Brain pericyte (primary cell): ENCODE data around the gene ADAMTSL3.

Source experiments
- DNase-seq: peaks from one replicate; pipeline ENCODE4 v3.0.0-alpha.2; 2012; ENCODE audit warnings: low read depth, low spot score

The ADAMTSL3 gene

GRCh38 chr15:83869341-83869740 is 215.4 kb downstream of the ADAMTSL3 start:
- DNase-seq, result no peak

GRCh38 chr15:83871808-83872559 is 218.1 kb downstream of the ADAMTSL3 start:
- DNase-seq, result no peak

GRCh38 chr15:83873966-83874365 is 220.0 kb downstream of the ADAMTSL3 start:
- no peak for DNase-seq

- no peak for DNase-seq
Observed at GRCh38 chr15:83880529-83880928, 226.6 kb downstream of the ADAMTSL3 start.

GRCh38 chr15:83881156-83881555 is 227.2 kb downstream of the ADAMTSL3 start:
- DNase-seq, result no peak

- DNase-seq, result no peak
Observed at GRCh38 chr15:83886321-83886720, 232.4 kb downstream of the ADAMTSL3 start.

- no peak for DNase-seq
Observed at GRCh38 chr15:83887404-83887803, 233.5 kb downstream of the ADAMTSL3 start.

GRCh38 chr15:83887961-83888360 is 234.0 kb downstream of the ADAMTSL3 start:
- no peak for DNase-seq

GRCh38 chr15:83889995-83890394 is 236.1 kb downstream of the ADAMTSL3 start:
- DNase-seq, result no peak

GRCh38 chr15:83890587-83890986 is 236.7 kb downstream of the ADAMTSL3 start:
- DNase-seq, result no peak

- no peak for DNase-seq
Observed at GRCh38 chr15:83892498-83892897, 238.6 kb downstream of the ADAMTSL3 start.

- no peak for DNase-seq
Observed at GRCh38 chr15:83893308-83893707, 239.4 kb downstream of the ADAMTSL3 start.

- DNase-seq, result no peak
Observed at GRCh38 chr15:83897037-83897436, 243.1 kb downstream of the ADAMTSL3 start.

GRCh38 chr15:83898361-83898760 is 244.4 kb downstream of the ADAMTSL3 start:
- no peak for DNase-seq

- no peak for DNase-seq
Observed at GRCh38 chr15:83899670-83900069, 245.7 kb downstream of the ADAMTSL3 start.

- DNase-seq, result no peak
Observed at GRCh38 chr15:83904107-83905040, 250.5 kb downstream of the ADAMTSL3 start.

GRCh38 chr15:83905556-83906273 is 251.8 kb downstream of the ADAMTSL3 start:
- DNase-seq, result no peak

- no peak for DNase-seq
Observed at GRCh38 chr15:83911345-83911744, 257.4 kb downstream of the ADAMTSL3 start.

GRCh38 chr15:83912343-83912742 is 258.4 kb downstream of the ADAMTSL3 start:
- no peak for DNase-seq

- no peak for DNase-seq
Observed at GRCh38 chr15:83913034-83913632, 259.2 kb downstream of the ADAMTSL3 start.

GRCh38 chr15:83914906-83915305 is 261.0 kb downstream of the ADAMTSL3 start:
- no peak for DNase-seq

- DNase-seq, result no peak
Observed at GRCh38 chr15:83917432-83917831, 263.5 kb downstream of the ADAMTSL3 start.
